DMS53 treated with DMSO at 0.1 percent for 48 hours (cell line): ENCODE results near the gene NAA20.
A peak's percentile ranks its signal among the peaks of the same experiment; 100 is the strongest.

Experiments
- DNase-seq: peaks from one replicate; lab custom pipeline; 2025; ENCODE audit not compliant: unreplicated experiment; lab: John Stamatoyannopoulos, UW

The NAA20 gene

DNA sequence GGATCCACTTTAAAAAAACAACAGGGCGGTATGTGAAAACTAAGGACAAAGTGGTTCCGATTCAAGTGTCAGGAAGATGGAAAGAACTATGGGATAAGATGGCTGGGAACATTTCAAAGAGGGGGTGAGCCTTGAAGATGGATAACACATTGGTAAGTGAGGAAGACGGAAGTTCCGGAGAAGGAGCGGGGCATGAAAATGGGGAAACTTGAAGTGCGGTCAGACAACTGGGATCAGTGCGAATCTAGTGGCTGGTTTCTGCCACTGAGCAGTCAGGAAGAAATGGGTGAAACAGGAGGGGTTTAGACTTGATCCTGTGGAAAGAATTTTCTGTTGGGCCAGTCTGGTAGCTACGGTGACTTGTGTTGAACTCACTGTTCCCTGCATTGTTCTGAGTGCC, 1.2 kb downstream of the NAA20 start:
- DNase-seq, result no peak

DNA sequence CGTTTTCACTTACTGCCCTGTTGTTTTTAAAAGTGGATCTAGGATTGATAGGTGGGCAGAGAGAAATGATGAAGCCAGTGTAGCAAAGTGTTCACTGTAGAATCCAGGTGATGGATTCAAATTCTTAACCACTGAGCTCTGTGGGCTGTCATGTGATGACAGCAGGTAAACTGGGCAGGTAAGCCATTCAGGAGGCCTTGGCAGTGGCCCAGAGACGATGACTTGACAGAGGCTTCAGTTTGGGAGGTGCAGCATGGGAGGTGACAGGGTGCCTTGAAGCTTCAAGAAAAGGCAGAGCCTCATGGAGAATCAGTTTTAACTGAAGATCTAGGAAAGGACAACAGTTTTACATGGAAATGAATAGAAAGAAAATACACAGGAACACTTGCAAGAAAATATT, 2.0 kb downstream of the NAA20 start:
- DNase-seq, result no peak

DNA sequence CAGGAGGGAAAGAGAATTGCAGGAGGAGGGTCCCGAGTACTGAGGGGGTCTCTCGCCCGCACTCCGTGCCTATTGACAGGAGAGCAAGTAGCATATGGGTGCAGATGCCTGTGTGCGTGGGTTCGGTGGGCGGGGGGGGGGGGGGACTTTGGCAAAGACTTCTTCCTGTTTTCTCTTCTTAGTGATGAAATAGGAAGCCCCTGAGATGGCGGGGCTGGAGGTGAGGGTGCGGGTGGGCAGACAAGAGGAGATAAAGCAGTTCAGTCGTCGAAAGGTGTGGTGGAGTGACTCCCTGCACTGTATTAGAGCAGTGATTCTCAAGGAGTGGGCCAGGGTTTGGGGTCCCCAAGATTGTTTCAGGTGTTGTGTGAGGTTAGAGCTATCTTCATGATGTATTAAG, 3.7 kb downstream of the NAA20 start:
- no peak for DNase-seq

DNA sequence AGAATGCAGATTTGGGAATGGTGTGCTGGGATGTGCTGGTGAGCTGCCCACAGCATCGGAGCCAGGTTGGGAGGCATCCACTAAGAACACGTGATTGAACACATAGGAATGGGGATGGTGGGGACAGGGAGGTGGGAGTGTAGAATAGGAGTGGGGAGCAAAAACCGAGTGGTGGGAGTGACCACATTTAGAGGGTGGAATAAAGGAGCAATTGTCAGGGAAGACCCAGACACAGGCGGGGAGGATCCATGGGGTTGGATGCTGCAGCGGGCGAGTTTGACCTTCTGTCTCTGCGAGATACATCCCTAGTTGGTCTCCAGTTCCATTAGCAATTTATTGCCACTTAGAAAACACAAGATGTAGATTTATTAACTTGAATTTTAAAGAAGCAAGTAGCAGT, 4.7 kb downstream of the NAA20 start:
- no peak for DNase-seq

DNA sequence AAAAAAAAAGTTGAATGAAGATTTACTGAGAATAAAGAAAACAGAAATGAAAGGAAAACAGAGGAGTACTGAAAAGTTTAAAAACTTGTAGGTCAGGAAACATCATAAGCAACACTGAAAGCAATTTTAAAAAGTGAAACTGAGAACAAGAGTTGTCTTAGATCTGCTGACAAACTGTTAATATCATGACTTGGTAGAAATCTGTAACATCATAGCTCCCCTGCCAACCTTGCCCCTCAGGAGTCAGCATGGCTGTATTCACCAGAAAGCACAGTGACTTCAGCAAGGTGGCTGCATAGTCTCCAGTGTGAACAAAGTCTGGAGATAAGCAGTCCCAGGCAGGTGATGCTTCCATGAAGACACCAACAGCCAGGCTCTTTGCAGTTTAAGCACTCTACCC, 5.3 kb downstream of the NAA20 start:
- DNase-seq, result no peak

DNA sequence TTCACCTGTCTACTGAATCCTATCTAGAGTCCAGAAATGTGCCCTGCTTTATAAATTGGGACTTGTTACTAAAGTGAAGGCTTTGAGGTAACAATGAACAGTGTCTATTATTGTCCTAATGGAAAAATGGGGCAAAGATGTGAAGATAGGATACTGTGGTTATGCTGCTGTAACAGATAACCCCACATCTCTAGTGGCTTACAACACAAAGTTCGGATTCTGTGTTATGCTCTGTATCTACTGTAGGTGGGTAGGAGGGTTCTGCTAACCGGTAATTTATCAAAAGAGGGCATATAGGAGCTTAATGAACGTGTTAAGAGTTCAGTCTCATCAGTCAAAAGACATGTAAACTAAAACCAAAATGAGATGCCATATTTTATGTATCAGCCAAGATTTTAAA, 6.2 kb downstream of the NAA20 start:
- DNase-seq, result no peak

DNA sequence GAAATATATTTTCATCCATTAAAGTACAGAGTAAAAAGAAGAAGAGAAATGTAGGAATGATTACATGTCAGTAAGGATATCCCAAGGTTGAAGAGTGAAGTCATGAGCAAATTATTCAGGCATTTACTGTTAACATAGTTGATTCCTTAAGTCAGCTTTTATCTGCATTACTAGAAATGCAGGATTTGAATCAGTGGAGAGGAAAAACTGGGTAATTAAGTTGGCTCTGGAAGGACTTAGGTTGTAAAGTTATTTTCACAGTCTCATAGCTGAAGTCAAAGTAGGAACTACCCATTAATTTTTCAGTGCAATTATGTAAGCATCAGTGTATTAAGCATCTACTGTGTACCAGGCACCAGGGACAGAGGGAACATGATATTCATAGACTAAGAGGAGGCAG, 7.8 kb downstream of the NAA20 start:
- no peak for DNase-seq

DNA sequence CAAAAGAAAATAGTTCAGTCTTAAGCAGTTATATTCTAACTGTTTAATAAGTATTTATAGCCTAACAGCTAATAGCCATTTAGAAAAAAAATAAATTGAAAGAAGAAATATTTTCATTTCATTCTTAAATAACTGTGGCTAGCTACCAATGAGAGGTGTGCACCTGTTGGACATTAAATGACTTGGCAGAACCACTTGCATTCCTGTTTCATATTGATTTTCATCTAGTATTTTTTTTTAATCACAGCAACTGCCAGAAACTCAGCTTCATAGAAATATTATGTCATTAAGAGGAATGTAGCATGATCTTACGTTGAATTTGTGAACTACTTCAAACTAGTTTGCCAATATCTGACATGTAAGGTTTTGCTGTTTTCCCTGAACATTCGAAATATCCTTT, 10.1 kb downstream of the NAA20 start:
- DNase-seq, result no peak

DNA sequence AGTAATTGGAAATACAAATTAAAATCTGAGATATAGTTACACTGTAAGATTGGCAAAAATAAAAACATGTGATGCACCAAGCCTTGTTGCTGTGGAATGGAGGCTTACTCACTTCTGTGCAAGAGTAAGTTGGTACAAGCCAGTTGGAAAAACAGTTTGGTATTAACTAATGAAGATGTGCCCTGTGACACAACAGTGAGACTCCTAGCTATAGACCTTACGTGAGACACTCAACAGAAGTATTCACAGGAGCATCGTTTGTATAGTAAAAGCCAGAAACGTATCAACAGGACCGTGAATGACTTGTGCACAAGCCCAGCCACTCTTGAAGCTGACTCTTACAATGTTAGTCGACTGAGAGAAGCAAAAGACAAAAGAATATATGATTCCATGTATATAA, 14.6 kb downstream of the NAA20 start:
- DNase-seq, result no peak

DNA sequence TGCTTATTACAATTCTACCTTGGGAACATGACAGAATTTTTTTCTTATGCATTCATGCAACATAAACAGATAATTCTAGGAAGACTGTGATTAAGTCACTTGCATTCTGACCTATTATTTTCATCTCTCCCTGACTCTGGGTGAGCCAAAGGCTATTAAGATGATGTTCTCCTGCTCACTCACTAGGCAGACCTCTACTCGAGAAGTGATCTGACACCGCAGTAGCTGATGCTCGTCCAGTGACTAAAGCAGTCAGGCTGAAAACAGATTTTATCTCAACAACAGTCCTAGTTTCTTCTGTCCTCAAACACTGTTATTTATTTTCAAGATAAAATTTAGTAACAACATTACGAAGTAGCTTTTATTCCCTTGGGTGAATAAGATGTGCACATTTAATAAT, 17.3 kb downstream of the NAA20 start:
- DNase-seq, result no peak

DNA sequence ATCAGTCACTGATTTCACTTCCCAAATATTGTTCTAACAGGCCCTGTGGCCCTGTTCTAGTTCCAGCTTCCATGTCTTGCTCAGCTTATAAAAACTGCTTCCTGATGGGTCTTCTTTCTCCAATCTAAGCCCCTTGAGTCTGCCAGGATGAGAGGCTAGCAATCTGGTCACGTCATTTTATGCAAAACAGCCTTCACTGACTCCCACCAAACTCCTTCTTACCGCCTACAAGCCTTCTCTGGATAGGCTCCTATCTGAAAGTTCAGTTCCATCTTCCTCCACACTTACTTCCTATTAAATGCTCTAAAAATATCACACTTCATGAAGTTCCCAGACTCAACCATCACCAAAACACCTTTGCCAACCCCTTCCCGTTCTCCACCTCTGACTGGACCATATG, 19.6 kb downstream of the NAA20 start:
- no peak for DNase-seq

DNA sequence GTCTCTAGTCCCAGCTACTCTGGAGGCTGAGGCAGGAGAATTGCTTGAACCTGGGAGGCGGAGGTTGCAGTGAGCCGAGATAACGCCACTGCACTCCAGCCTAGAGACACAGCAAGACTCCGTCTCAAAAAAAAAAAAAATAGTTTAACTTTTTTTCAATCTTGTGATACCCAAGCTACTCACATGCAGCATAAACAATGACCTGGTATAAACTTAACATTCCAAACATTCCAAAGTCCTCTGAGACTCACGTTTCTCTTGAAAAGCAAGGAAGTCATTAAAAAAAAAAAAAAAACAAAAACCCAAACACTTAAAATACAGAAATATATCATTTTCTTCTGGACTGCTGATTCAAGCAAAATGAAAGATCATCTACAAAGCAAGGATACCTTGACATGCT, 20.8 kb downstream of the NAA20 start:
- no peak for DNase-seq

DNA sequence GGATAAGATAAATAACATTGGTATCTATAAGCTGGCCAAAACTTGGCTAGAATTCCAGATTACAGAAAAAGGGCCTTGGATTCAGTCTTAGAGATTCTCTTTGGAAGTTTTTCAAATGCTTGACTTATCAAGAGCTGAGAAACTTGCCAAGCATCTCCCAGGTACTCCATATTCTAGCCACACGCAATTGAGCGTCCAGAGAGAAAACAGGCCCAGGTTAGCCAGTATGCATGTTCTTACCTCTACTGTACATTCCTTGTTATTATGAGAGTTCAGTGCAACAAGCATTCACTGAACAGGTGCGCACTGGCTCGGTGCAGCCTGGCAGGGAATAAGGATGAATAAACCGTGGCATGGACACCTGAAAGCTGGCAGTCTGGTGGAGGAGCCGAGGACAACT, 21.4 kb downstream of the NAA20 start:
- no peak for DNase-seq

DNA sequence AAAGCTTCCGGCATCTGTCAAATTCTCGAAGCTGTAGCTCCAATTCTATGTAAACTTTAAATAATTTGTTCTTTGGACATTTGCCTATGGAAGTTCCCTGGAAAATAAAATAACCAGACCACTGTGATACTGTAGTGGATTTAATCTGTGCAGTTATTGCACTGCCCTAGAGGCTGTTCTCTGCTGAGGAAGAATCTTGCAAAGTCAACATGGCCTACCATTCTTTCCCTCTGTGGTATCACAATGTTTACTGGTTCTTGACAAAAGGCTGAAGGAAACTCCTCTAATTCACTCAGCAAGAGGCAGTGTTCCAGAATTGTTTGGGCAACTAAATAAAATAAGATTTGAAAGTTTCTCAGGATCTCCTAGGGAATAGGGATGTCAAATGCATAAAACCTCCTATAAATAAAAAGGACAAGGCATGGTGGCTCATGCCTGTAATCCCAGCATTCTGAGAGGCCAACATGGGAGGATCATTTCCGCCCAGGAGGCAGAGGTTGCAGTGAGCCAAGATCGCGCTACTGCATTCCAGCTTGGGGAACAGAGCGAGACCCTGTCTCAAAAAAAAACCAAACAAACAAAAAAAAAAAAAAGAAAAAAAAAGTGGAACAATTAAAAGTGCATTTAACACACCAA, 22.7 kb downstream of the NAA20 start:
- DNase-seq, result no peak

DNA sequence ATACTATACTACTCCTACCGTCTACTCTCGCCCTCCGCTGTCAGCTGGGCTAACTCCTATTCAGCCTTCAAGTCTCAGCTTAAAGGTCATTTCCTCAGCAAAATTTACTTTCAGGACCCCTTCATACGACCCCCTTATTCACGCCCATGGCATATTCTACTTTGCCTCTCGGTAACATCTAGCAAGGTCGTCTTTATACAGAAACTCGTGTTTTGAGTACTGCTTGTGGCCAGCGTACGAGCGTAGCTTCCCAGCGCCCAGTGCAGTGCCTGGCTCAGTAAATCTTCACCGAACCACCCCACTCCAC, 34.6 kb downstream of the NAA20 start:
- no peak for DNase-seq

DNA sequence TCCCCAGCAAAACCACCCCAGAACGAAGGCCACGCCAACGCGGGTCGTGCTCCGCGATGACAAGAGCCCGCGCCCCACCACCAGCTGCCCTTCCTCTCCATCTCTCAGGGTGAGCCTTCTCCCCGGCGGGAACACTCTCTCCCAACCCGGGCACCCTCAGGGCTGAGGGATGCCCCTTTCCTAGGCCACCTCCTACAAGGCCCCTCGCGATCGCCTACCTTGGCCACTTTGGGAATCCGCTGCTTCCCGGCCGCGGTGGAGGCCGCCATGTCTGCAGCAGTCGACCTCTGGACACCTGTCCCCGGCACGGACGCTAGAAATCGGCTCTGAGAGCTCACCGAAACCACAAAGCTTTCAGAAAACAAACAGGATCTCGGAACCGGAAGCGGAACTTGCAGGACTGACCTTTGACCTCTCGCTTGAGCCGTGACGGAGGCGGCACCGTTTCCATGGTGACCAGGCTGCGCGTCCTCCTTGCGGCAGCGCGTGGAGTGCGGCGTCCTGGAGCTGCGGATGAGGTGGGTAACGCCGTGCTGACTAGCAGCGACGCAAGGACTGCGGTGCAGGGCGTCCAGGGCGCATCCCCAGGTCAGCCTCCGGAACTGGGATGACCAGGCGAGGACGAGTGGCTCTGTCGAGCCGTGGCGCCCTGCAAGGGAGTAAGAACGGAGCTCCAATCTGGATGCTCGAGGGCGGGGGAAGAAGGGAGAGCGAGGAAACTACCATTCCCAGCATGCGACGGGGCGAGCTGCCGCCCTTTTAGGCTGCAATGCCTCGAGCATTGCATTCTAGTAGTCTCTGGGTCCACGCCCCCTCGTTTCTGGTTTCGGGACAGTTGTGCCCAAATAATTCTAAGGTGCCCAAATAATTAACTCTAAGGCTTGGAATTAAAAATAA, 35.2 kb downstream of the NAA20 start, which contains the start of the genes CFAP61 and CRNKL1:
Gene CFAP61, plus strand, starts transcription at position 459 of the 897 bp plus-strand sequence. CDS start 4,122 bp downstream, outside the sequence.
Gene CRNKL1, minus strand, starts transcription at position 393 of the 897 bp plus-strand sequence. Its CDS starts 124 bp downstream, at position 269.
- peak; percentile 92 for DNase-seq

DNA sequence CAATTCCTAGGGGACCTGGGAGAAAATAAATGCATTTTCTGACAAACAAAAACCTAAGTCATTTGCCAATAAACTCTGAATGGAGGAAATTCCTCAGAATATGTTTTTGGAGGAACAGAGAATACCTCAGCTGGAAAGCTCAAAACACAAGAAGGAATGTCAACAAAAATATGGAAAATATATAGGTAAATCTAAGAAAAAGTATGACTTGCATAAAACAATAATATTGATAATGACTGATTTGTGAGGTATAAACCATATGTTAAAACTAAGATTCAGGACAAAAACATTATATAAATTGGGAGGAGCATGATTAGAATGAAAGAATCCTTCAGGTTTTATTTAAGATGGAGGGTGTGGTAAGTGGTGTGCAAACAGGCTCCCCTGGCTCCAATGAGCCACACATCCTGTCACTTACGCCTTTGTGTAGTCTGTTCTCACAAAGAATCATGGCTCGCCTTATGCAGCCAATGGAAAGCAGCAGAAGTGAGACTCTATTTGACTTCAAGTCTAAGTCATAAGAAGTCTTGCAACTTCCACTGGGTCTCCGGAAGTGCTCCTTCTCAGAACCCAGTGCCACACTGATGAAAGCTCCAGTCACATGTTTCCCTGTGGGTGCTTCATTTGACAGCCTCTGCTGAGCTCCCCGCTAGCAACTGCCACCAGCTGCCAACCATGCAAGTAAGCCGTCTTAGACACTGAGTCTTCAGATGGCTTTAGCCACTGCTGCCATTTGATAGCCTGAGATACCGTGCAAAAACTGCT, 43.3 kb downstream of the NAA20 start:
- no peak for DNase-seq

DNA sequence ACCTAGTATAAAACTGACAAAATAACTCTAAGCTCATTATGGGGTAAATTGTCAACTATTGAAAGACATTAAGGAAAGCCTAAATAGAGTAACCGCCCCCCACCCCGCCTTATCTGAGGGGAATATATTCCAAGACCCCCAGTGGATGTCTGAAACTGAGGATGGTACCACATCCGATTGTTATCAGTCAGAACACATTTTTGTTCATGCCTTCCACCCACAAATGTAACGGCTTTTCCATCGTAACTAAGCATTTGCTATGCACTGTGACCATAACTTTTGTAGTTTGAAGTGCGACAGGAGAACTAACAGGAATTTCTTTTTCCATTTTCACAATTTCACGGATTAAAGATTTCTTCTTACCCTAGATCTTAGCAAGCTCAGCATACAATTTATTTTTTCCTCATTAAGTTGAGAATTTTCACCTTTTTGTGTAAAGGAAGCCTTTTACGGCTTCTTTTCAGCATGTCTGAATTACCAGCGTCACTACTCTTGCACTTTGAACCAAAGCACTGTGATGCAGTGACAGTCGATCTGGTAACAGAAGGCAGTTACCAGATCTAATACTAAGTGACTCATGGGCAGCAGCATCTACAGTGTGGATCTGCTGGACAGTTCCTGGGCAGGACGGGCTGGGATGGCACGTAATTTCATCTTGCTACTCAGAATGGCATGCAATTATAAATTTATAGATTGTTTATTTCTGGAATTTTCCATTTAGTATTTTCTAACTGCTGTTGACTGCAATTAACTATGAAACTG, 47.0 kb downstream of the NAA20 start:
- DNase-seq, result no peak

DNA sequence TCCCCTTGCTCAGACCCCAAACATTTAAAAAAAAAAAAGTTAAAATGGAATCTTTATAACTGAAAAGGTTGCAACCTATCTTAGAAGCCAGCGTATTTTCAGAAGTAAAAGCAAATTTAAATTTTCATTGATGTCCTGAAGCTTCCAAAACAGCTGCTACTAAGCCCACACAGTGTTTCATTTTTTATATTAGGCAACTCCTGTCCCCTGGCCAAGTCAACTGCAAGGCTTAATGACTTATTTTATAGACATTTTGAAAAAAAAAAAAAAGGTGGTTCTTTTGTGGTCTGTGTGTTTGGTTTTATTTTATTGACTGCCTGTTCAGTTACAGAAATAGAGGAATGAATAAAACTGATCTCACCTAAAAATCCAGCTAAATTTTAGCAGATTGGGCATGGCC, 48.2 kb downstream of the NAA20 start:
- no peak for DNase-seq

DNA sequence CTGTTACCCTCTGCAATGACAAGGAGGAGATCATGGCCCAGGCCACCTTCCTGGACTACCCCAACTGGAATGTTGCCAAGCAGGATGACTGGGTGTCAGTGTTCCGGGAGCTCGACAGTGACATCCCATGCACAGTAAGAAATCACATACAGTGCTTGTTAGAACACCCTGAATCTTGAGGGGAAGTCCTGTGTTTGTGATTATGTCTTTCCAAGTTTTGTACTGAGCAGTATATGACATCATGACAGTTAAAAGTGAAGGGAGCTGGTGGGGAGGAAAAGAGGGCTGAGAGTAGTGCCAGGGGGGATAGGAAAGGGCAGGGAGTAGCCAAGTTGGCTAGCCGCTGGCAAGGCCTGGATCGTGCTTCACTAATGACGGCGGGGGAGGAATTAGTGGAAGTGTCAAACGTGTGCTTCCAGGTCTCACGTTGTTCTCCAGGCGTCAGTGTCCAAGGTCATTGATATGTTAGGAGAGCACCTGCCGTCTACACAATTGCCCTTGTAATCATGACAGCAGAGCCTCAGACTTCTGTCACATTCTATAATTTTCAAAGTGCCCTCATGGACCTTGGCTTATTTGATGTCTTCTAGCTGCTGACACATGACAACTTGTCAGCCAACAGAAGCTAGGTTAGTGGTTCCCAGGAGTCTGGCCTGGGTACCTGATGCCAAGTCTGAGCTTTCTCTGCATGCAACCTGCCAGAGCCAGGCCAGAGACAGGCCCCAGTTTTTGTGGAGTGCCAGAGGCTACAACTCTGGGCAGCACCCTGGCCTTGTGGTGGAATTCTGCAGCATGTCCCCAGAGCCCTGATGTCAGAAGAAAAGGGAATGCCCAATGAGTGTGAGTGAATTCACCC, 53.9 kb downstream of the NAA20 start:
- no peak for DNase-seq
